M059J (cell line): ENCODE measurements around the gene PTPN1. TPM values are rescaled to one million over a fixed set of nuclear protein-coding genes. Genes with fewer than 3 reads are reported as not detected.
A peak's percentile ranks its signal among the peaks of the same experiment; 100 is the strongest.
"Not testable (repeated sequence)": the region's sequence is repeated elsewhere in the genome, so short reads cannot be mapped to it uniquely, and the experiment has no call there.

ENCODE experiments used
- DNase-seq: peaks from one replicate; pipeline ENCODE4 v3.0.0-alpha.2; 2012; ENCODE audit warnings: low read depth
- total RNA-seq: library from RNA; depleted of rRNA; stranded (reverse); fragments of >200 nt; shearing (Covaris generic); gene quantifications from 2 replicates; pipeline ENCODE4 v1.2.3, GENCODE V29; 2014

The PTPN1 gene
- total RNA-seq, 1 experiment from 2014 or later = 84.9 TPM

GRCh38 chr20:50532221-50532620 is 22.0 kb downstream of the PTPN1 start:
- DNase-seq = no peak

GRCh38 chr20:50533061-50533460 is 22.9 kb downstream of the PTPN1 start:
- no peak for DNase-seq

GRCh38 chr20:50533464-50533863 is 23.3 kb downstream of the PTPN1 start:
- DNase-seq = no peak

GRCh38 chr20:50534567-50534966 is 24.4 kb downstream of the PTPN1 start:
- peak; percentile 85 for DNase-seq

- no peak for DNase-seq
Observed at GRCh38 chr20:50535162-50535561, 25.0 kb downstream of the PTPN1 start.

GRCh38 chr20:50536333-50536732 is 26.1 kb downstream of the PTPN1 start:
- no peak for DNase-seq

GRCh38 chr20:50537546-50538201 is 27.5 kb downstream of the PTPN1 start:
- DNase-seq = no peak

- no peak for DNase-seq
Observed at GRCh38 chr20:50538276-50538675, 28.1 kb downstream of the PTPN1 start.

- DNase-seq = not testable (repeated sequence)
Observed at GRCh38 chr20:50539798-50540197, 29.6 kb downstream of the PTPN1 start.

GRCh38 chr20:50540620-50541605 is 30.7 kb downstream of the PTPN1 start:
- peak; percentile 100 for DNase-seq

GRCh38 chr20:50541606-50542041 is 31.4 kb downstream of the PTPN1 start:
- DNase-seq = no peak

- no peak for DNase-seq
Observed at GRCh38 chr20:50543326-50543725, 33.1 kb downstream of the PTPN1 start.

GRCh38 chr20:50545126-50545525 is 34.9 kb downstream of the PTPN1 start:
- DNase-seq = no peak

- DNase-seq = no peak
Observed at GRCh38 chr20:50546729-50547314, 36.6 kb downstream of the PTPN1 start.

GRCh38 chr20:50547964-50548363 is 37.8 kb downstream of the PTPN1 start:
- DNase-seq = no peak

GRCh38 chr20:50548396-50548795 is 38.2 kb downstream of the PTPN1 start:
- DNase-seq = no peak

GRCh38 chr20:50550531-50550930 is 40.3 kb downstream of the PTPN1 start:
- DNase-seq = no peak

- DNase-seq = no peak
Observed at GRCh38 chr20:50551288-50551687, 41.1 kb downstream of the PTPN1 start.

GRCh38 chr20:50552979-50553378 is 42.8 kb downstream of the PTPN1 start:
- no peak for DNase-seq

- DNase-seq = no peak
Observed at GRCh38 chr20:50554694-50555579, 44.8 kb downstream of the PTPN1 start.

- DNase-seq = no peak
Observed at GRCh38 chr20:50555662-50556061, 45.5 kb downstream of the PTPN1 start.
